ENCODE data around the gene FSD2. TPM values are rescaled to one million over a fixed set of nuclear protein-coding genes. Genes with fewer than 3 reads are reported as not detected.
A peak's percentile ranks its signal among the peaks of the same experiment; 100 is the strongest.

The FSD2 gene
- total and polyA plus RNA-seq, 2 of the 4 experiments (the other 2 are of a cell fraction), result not detected

DNA sequence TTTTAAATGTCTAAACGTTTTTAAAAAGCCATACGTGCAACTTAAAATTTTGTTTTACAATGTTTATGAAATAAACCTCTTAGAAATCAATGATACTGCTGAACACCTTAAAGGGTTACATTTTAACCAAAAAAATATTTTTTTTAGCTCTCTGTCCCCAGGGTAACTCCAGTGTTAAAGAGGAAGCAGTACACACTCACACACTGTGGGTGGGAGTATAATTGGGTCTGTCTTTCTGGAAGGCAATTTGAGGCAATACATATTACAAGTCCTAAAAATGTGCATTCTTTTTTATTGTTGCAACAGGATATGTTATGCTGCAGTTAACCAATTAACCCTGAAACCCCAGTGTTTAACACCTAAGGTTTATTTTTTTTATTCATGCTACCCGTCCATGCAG lies 37.7 kb upstream of the FSD2 start:
- Histone ChIP-seq H3K9me3 (ENCODE audit: control insufficient read depth, insufficient read depth, low read length) (no peaks in the 10 kb centered on the region), H3K4ac (ENCODE audit: low read depth, low read length) (no peak overlapping the region), H3K4me3 (ENCODE audit: insufficient read depth, low read depth, low read length) (no peak overlapping the region), H3K14ac (replicated peaks; ENCODE audit: low read depth, low read length) (no peak overlapping the region), H2AFZ (replicated peaks; ENCODE audit: low read length, poor library complexity) (no peak overlapping the region), H2AK9ac (replicated peaks; ENCODE audit: low read depth, low read length, poor library complexity) (peak overlapping the region; percentile 55), H3K18ac (ENCODE audit: low read depth, low read length) (no peak overlapping the region), H2BK20ac (ENCODE audit: low read depth, low read length) (no peak overlapping the region), H3K9ac (ENCODE audit: low read depth, low read length) (no peak overlapping the region), H3K4me2 (ENCODE audit: low read depth, low read length) (no peak overlapping the region), H2AK5ac (ENCODE audit: low read depth, low read length) (no peak overlapping the region), H3K27me3 (ENCODE audit: control insufficient read depth, insufficient read depth, low read length) (no peaks in the 10 kb centered on the region), H4K5ac (ENCODE audit: low read depth, low read length) (no peak overlapping the region), H3K79me1 (ENCODE audit: low read depth in 1 of 2, low read length in 2 of 2) (peaks cover 0 to under 1% of the 10 kb centered on the region in 2 experiments; a peak in 2 of 4 replicates), H3K9me1 (ENCODE audit: insufficient read depth, low read length) (no peaks in the 10 kb centered on the region; the same call in 1 of the 2 replicates), H2BK15ac (ENCODE audit: low read depth, low read length) (no peak overlapping the region), H4K8ac (ENCODE audit: low read depth in 2 of 2, low read length in 2 of 2) (no peak overlapping the region), H3K36me3 (ENCODE audit: control insufficient read depth, insufficient read depth, low read length) (no peaks in the 10 kb centered on the region), H3K56ac (ENCODE audit: extremely low read depth, insufficient read depth, low read length) (no peak overlapping the region), H3K4me1 (ENCODE audit: control insufficient read depth, insufficient read depth, low read length) (peaks cover 3% of the 10 kb centered on the region; the same call in 1 of the 2 replicates), H4K91ac (ENCODE audit: insufficient read depth, low read depth, low read length) (no peak overlapping the region), H3K23ac (ENCODE audit: low read depth, low read length) (no peak overlapping the region), H2BK5ac (ENCODE audit: low read depth, low read length, poor library complexity, severe bottlenecking) (no peak overlapping the region), H4K20me1 (ENCODE audit: insufficient read depth, low read length) (no peaks in the 10 kb centered on the region), H3K27ac (ENCODE audit: insufficient read depth, low read length) (no peak overlapping the region), H2BK120ac (ENCODE audit: low read depth, low read length) (no peak overlapping the region)
- intact Hi-C loops (cut with micrococcal nuclease), result no loop called here
- no peak for ATAC-seq (ENCODE audit: low read depth)
- CTCF ChIA-PET, result no interaction called here
- POLR2A ChIA-PET (ENCODE audit: unreplicated experiment), result no interaction called here
- no peak for DNase-seq
- dilution Hi-C loops (cut with HindIII; ENCODE audit: low sequenced_read_pairs, unreplicated experiment), result no loop called here
- TF ChIP-seq, protein P1, sequence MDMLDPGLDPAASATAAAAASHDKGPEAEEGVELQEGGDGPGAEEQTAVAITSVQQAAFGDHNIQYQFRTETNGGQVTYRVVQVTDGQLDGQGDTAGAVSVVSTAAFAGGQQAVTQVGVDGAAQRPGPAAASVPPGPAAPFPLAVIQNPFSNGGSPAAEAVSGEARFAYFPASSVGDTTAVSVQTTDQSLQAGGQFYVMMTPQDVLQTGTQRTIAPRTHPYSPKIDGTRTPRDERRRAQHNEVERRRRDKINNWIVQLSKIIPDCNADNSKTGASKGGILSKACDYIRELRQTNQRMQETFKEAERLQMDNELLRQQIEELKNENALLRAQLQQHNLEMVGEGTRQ (IDR thresholded peaks at IDR 0.05; ENCODE audit: low read depth, low read length), result no peak
- TF ChIP-seq CEBPB (IDR thresholded peaks at IDR 0.05; ENCODE audit: low read depth, low read length) (no peak), FOS (IDR thresholded peaks at IDR 0.05; ENCODE audit: low read depth, low read length) (no peak), RCOR1 (IDR thresholded peaks at IDR 0.05; ENCODE audit: insufficient replicate concordance, low read length) (no peak), SMC3 (IDR thresholded peaks at IDR 0.05; ENCODE audit: low read depth, low read length) (no peak), CHD1 (IDR thresholded peaks at IDR 0.05; ENCODE audit: low read depth, low read length) (no peak), RAD21 (IDR thresholded peaks at IDR 0.05; ENCODE audit: low read length) (no peak), MXI1 (IDR thresholded peaks at IDR 0.05; ENCODE audit: borderline replicate concordance, low read depth, low read length) (no peak), MAFK (IDR thresholded peaks at IDR 0.05; ENCODE audit: low read depth, low read length) (no peak), BHLHE40 (IDR thresholded peaks at IDR 0.05; ENCODE audit: low read depth, low read length) (no peak), RFX5 (IDR thresholded peaks at IDR 0.05; ENCODE audit: low read depth, low read length) (no peak), MAZ (IDR thresholded peaks at IDR 0.05; ENCODE audit: borderline replicate concordance, low read depth, low read length) (no peak), POLR2A (IDR thresholded peaks at IDR 0.05; ENCODE audit: low read depth, low read length) (no peak), NFE2L2 (IDR thresholded peaks at IDR 0.05; ENCODE audit: low read depth, low read length) (no peak)
- TF ChIP-seq, protein P2, sequence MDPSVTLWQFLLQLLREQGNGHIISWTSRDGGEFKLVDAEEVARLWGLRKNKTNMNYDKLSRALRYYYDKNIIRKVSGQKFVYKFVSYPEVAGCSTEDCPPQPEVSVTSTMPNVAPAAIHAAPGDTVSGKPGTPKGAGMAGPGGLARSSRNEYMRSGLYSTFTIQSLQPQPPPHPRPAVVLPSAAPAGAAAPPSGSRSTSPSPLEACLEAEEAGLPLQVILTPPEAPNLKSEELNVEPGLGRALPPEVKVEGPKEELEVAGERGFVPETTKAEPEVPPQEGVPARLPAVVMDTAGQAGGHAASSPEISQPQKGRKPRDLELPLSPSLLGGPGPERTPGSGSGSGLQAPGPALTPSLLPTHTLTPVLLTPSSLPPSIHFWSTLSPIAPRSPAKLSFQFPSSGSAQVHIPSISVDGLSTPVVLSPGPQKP (IDR thresholded peaks at IDR 0.05; ENCODE audit: borderline replicate concordance, low read depth, low read length), result no peak
- TF ChIP-seq, protein P3, sequence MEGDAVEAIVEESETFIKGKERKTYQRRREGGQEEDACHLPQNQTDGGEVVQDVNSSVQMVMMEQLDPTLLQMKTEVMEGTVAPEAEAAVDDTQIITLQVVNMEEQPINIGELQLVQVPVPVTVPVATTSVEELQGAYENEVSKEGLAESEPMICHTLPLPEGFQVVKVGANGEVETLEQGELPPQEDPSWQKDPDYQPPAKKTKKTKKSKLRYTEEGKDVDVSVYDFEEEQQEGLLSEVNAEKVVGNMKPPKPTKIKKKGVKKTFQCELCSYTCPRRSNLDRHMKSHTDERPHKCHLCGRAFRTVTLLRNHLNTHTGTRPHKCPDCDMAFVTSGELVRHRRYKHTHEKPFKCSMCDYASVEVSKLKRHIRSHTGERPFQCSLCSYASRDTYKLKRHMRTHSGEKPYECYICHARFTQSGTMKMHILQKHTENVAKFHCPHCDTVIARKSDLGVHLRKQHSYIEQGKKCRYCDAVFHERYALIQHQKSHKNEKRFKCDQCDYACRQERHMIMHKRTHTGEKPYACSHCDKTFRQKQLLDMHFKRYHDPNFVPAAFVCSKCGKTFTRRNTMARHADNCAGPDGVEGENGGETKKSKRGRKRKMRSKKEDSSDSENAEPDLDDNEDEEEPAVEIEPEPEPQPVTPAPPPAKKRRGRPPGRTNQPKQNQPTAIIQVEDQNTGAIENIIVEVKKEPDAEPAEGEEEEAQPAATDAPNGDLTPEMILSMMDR (conservative IDR thresholded peaks at IDR 0.05; ENCODE audit: low read depth, low read length), result no peak
- in situ Hi-C loops (cut with MboI; ENCODE audit: low sequenced_read_pairs), result no loop called here
- no TSS peak for BruUV-seq (replicated peaks)
- no CpG with 5 or more reads among the region's 3 CpGs for WGBS, 2 experiments (ENCODE audit: extremely low coverage in 2 of 2, insufficient read length in 1 of 2)

Measured in IMR-90 (cell line).